GM18498 (cell line): ENCODE measurements around the gene ZFHX2.

Experiments
- ATAC-seq: cut with Tn5 transposase; IDR thresholded peaks from one replicate; pipeline ENCODE4 v1.9.1; 2021; ENCODE audit warnings: mild to moderate bottlenecking, moderate library complexity; ENCODE audit not compliant: unreplicated experiment

Gene ZFHX2

GRCh38 chr14:23573384-23574015 lies 21.9 kb upstream of the ZFHX2 start:
- no peak for ATAC-seq

GRCh38 chr14:23572836-23573235 lies 21.3 kb upstream of the ZFHX2 start:
- ATAC-seq: no peak

GRCh38 chr14:23572524-23572828 lies 20.9 kb upstream of the ZFHX2 start:
- no peak for ATAC-seq

- no peak for ATAC-seq
These were observed 20.3 kb upstream of the ZFHX2 start for GRCh38 chr14:23571701-23572523.

- no peak for ATAC-seq
These were observed 19.4 kb upstream of the ZFHX2 start for GRCh38 chr14:23570806-23571483.

GRCh38 chr14:23569443-23570151 lies 18.0 kb upstream of the ZFHX2 start:
- no peak for ATAC-seq

- no peak for ATAC-seq
These were observed 17.2 kb upstream of the ZFHX2 start for GRCh38 chr14:23568600-23569331.

- ATAC-seq: no peak
These were observed 16.5 kb upstream of the ZFHX2 start for GRCh38 chr14:23568021-23568599.

- peak; percentile 93 for ATAC-seq
These were observed 15.8 kb upstream of the ZFHX2 start, which contains the start of gene AP1G2 for GRCh38 chr14:23567186-23568020. Gene AP1G2 (minus strand): TSS chr14:23567791. CDS start chr14:23567314, 477 bp downstream.

- ATAC-seq: no peak
These were observed 15.2 kb upstream of the ZFHX2 start for GRCh38 chr14:23566778-23567185.

GRCh38 chr14:23566112-23566777 lies 14.7 kb upstream of the ZFHX2 start:
- no peak for ATAC-seq

- ATAC-seq: no peak
These were observed 14.1 kb upstream of the ZFHX2 start for GRCh38 chr14:23565626-23566025.

GRCh38 chr14:23564876-23565275 lies 13.3 kb upstream of the ZFHX2 start:
- no peak for ATAC-seq

- no peak for ATAC-seq
These were observed 12.7 kb upstream of the ZFHX2 start for GRCh38 chr14:23564181-23564812.

GRCh38 chr14:23563473-23564180 lies 12.1 kb upstream of the ZFHX2 start:
- ATAC-seq: no peak

GRCh38 chr14:23562822-23563472 lies 11.4 kb upstream of the ZFHX2 start:
- no peak for ATAC-seq
